ENCODE results near the gene MANEAL. TPM values are rescaled to one million over a fixed set of nuclear protein-coding genes. Genes with fewer than 3 reads are reported as not detected.

The MANEAL gene
- total RNA-seq, result 0.28 and 0.46 TPM in 2 replicates

GRCh38 chr1:37793773-37794371 lies at the start of gene MANEAL:
Gene MANEAL (plus strand): TSS chr1:37793847. CDS start chr1:37794183, 336 bp downstream.

GRCh38 chr1:37764888-37765441 lies 28.7 kb upstream of the MANEAL start, which contains the start of gene EPHA10:
Gene EPHA10 (minus strand): TSS chr1:37765120. CDS start chr1:37765066, 54 bp downstream.

GRCh38 chr1:37807555-37808368 lies 14.1 kb downstream of the MANEAL start, which contains the start of the genes C1orf122 and YRDC:
Gene C1orf122 (plus strand): TSS chr1:37807790. CDS start chr1:37808405, 615 bp downstream.
Gene YRDC (minus strand): TSS chr1:37808208. CDS start chr1:37808180, 28 bp downstream.

Other genes starting within 250 kb of the MANEAL start
- 10.0 and 14.1 TPM in 2 replicates for gene SNIP1, start 239.6 kb upstream of the MANEAL start, total RNA-seq
- gene DNALI1, start 236.9 kb upstream of the MANEAL start, total RNA-seq, result 1.7 and 4.0 TPM in 2 replicates
- 59.7 and 70.9 TPM in 2 replicates for gene GNL2, start 197.9 kb upstream of the MANEAL start, total RNA-seq
- 0.74 and 1.00 TPM in 2 replicates for gene RSPO1, start 159.0 kb upstream of the MANEAL start, total RNA-seq
- gene CDCA8, start 101.3 kb upstream of the MANEAL start, total RNA-seq, result 0.74 and 1.00 TPM in 2 replicates
- gene EPHA10, start 28.7 kb upstream of the MANEAL start, total RNA-seq, result 0.14 TPM in 1 of 2 replicates, not detected in the other
- gene C1orf122, start 13.9 kb downstream of the MANEAL start, total RNA-seq, result 18.7 and 19.8 TPM in 2 replicates
- gene YRDC, start 14.4 kb downstream of the MANEAL start, total RNA-seq, result 11.2 and 12.9 TPM in 2 replicates
- gene MTF1, start 65.7 kb downstream of the MANEAL start, total RNA-seq, result 2.3 TPM in 2 replicates
- 32.1 and 33.3 TPM in 2 replicates for gene INPP5B, start 153.2 kb downstream of the MANEAL start, total RNA-seq
- 87.3 and 94.4 TPM in 2 replicates for gene SF3A3, start 196.2 kb downstream of the MANEAL start, total RNA-seq
- gene FHL3, start 211.7 kb downstream of the MANEAL start, total RNA-seq, result 13.1 and 18.1 TPM in 2 replicates
- 33.0 and 36.4 TPM in 2 replicates for gene UTP11, start 218.9 kb downstream of the MANEAL start, total RNA-seq